PC-9 (cell line): ENCODE measurements around the gene SLC40A1.

ENCODE experiments used
- CTCF ChIP-seq: fragments of 200-600 bp; sonication (generic); conservative IDR thresholded peaks from 2 replicates; pipeline ENCODE4 v1.6.1; 2017; ENCODE audit warnings: mixed run types, antibody characterized with exemption, mild to moderate bottlenecking, moderate library complexity
- EZH2 ChIP-seq: fragments of 200-600 bp; sonication (generic); IDR thresholded peaks from 2 replicates; pipeline ENCODE4 v1.8.0; 2017; ENCODE audit warnings: antibody characterized with exemption, low read depth

DNA sequence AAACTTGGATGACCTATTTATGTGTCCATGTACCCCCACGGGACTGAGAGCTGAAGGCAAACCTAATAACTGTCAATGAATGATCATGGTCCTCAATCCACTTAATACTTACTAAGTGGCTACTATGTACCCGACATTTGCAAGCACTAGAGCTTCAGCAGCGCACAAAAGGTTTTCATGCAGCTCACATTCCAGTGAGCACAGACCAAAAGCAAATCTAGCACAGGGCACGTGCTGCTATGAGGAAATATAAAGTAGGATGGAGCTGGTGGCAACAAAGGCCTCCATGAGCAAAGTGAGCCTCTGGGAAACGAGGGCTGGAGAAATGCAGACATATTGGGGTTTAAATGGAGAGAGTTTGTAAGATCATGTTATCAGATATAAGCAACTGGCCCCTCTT lies 3.5 kb downstream of the SLC40A1 start:
- no peak for TF ChIP-seq CTCF
- no peak for TF ChIP-seq EZH2
